ENCODE results near the gene DNAJC10. TPM values are rescaled to one million over a fixed set of nuclear protein-coding genes. Genes with fewer than 3 reads are reported as not detected.
"Not testable (repeated sequence)": the region's sequence is repeated elsewhere in the genome, so short reads cannot be mapped to it uniquely, and the experiment has no call there.

Gene DNAJC10
- total RNA-seq, 4 donors from 2014 or later, result 13.6 to 33.6 (median 22.5) TPM

- no peak for TF ChIP-seq POLR2A (IDR thresholded peaks at IDR 0.05)
- TF ChIP-seq CTCF (IDR thresholded peaks at IDR 0.05 in 4 of 5, conservative IDR thresholded peaks at IDR 0.05 in 1 of 5), result no peak
- H3K4me1 ChIP-seq, result peaks cover 12 to 13% of the 10 kb centered on the region in 2 donors
- H3K36me3 ChIP-seq, result peaks cover 0 to 14% of the 10 kb centered on the region in 2 donors
- intact Hi-C loops (cut with DNase I; ENCODE audit: low total_unique reads) (no loop called here), in situ Hi-C loops (cut with MboI; ENCODE audit: low sequenced_read_pairs in 4 of 4) (no loop called here)
- H3K27me3 ChIP-seq, result no peaks in the 10 kb centered on the region
- no peak overlapping the region for H3K4me3 ChIP-seq
- ATAC-seq (no peak), DNase-seq (no peak)
- no peak overlapping the region for H3K27ac ChIP-seq
- H3K9me3 ChIP-seq, result no peaks in the 10 kb centered on the region
Measured at GRCh38 chr2:182717816-182718215, 1.8 kb downstream of the DNAJC10 start.

- no peak for TF ChIP-seq POLR2A (IDR thresholded peaks at IDR 0.05)
- no peak for TF ChIP-seq CTCF (IDR thresholded peaks at IDR 0.05 in 4 of 5, conservative IDR thresholded peaks at IDR 0.05 in 1 of 5)
- DNase-seq, result no peak
- H3K9me3 ChIP-seq, result no peaks in the 10 kb centered on the region
- in situ Hi-C loops (cut with MboI; ENCODE audit: low sequenced_read_pairs in 4 of 4) (no loop called here), intact Hi-C loops (cut with DNase I; ENCODE audit: low total_unique reads) (no loop called here)
- H3K4me1 ChIP-seq, result peaks cover 12 to 13% of the 10 kb centered on the region in 2 donors
- H3K36me3 ChIP-seq, result peaks cover 0 to 20% of the 10 kb centered on the region in 2 donors
- H3K4me3 ChIP-seq, result no peak overlapping the region
- no peak for ATAC-seq
- no peaks in the 10 kb centered on the region for H3K27me3 ChIP-seq
- no peak overlapping the region for H3K27ac ChIP-seq
Measured at GRCh38 chr2:182718459-182718858, 2.4 kb downstream of the DNAJC10 start.

- H3K36me3 ChIP-seq, result peaks cover 0 to 25% of the 10 kb centered on the region in 2 donors
- DNase-seq, result not testable (repeated sequence)
Measured at GRCh38 chr2:182719116-182719515, 3.1 kb downstream of the DNAJC10 start.

GRCh38 chr2:182724656-182725055, 8.6 kb downstream of the DNAJC10 start:
- in situ Hi-C loops (cut with MboI; ENCODE audit: low sequenced_read_pairs in 4 of 4), result no loop called here
- H3K27ac ChIP-seq, result no peak overlapping the region
- H3K36me3 ChIP-seq, result peaks cover 0 to 56% of the 10 kb centered on the region in 2 donors
- no peaks in the 10 kb centered on the region for H3K9me3 ChIP-seq
- no peaks in the 10 kb centered on the region for H3K4me1 ChIP-seq
- DNase-seq, result no peak
- H3K27me3 ChIP-seq, result no peaks in the 10 kb centered on the region
- TF ChIP-seq CTCF (IDR thresholded peaks at IDR 0.05 in 4 of 5, conservative IDR thresholded peaks at IDR 0.05 in 1 of 5) (no peak), POLR2A (IDR thresholded peaks at IDR 0.05) (no peak)
- no peak overlapping the region for H3K4me3 ChIP-seq
- no peak for ATAC-seq
- intact Hi-C loops (cut with DNase I; ENCODE audit: low total_unique reads), result no loop called here

More at GRCh38 chr2:182719116-182719515, 3.1 kb downstream of the DNAJC10 start:
- H3K9me3 ChIP-seq; H3K27me3 ChIP-seq; H3K4me3 ChIP-seq; ATAC-seq; H3K27ac ChIP-seq; in situ Hi-C loops (cut with MboI; ENCODE audit: low sequenced_read_pairs in 4 of 4); intact Hi-C loops (cut with DNase I; ENCODE audit: low total_unique reads): not testable (repeated sequence)
- H3K4me1 ChIP-seq, result peaks cover 12 to 13% of the 10 kb centered on the region in 2 donors

- in situ Hi-C loops (cut with MboI; ENCODE audit: low sequenced_read_pairs in 4 of 4), result no loop called here
- Histone ChIP-seq H3K4me3 (no peak overlapping the region), H3K36me3 (peaks cover 0 to 51% of the 10 kb centered on the region in 2 donors), H3K9me3 (no peaks in the 10 kb centered on the region), H3K4me1 (no peaks in the 10 kb centered on the region), H3K27me3 (no peaks in the 10 kb centered on the region), H3K27ac (no peak overlapping the region)
- no peak for ATAC-seq
- no peak for TF ChIP-seq CTCF (IDR thresholded peaks at IDR 0.05 in 4 of 5, conservative IDR thresholded peaks at IDR 0.05 in 1 of 5)
- TF ChIP-seq POLR2A (IDR thresholded peaks at IDR 0.05), result no peak
- DNase-seq, result no peak
- intact Hi-C loops (cut with DNase I; ENCODE audit: low total_unique reads), result no loop called here
Measured at GRCh38 chr2:182726473-182726872, 10.4 kb downstream of the DNAJC10 start.
